NOMO-1 treated with dmso at 0.1 percent for 144 hours (cell line): ENCODE measurements around the gene C3orf20.

Source experiments
- DNase-seq: peaks from one replicate; lab custom pipeline; 2025; ENCODE audit not compliant: unreplicated experiment; lab: John Stamatoyannopoulos, UW

C3orf20 gene

GRCh38 chr3:14698601-14699244, 23.8 kb downstream of the C3orf20 start:
- DNase-seq: no peak

DNA sequence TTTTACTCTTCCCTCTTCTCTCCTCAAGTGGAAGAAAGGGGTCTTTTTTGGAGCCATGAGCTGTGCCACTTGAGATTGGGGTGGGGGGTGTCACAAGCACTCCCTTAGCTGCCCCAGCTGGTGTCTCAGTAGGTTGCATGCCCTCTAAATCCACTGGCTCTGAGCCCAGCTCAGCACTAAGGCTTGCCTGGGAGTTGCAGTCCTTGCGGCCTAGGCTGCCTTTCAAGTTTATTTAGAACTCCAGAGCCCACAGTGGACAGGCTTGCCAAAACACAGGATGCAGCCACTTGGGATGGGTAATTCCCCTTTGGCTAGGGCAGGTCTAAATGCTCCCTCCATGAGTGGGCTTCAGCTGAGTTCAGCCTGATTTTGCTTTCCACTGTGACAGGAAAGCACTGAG, 24.7 kb downstream of the C3orf20 start:
- no peak for DNase-seq

- no peak for DNase-seq
These were observed 25.9 kb downstream of the C3orf20 start for GRCh38 chr3:14700891-14701290.

DNA sequence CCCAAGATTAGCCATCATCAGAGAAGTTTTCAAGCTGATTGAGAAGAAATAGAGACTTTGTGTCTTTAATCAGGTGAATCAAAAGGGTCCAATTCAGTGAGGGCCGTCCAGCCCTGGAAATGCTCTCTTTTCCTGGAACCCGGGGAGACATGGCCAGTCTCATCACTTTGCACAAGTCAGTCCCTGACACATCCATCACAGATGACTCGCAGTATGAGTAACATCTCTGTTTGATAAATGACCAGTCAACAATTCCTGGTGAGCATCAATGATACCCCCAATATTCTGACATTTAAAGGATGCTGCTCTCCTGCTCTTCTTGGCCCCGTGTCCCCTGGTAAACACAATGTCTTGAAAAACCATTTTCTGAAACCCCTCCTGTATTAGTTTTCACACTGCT, 26.7 kb downstream of the C3orf20 start:
- DNase-seq: no peak

DNA sequence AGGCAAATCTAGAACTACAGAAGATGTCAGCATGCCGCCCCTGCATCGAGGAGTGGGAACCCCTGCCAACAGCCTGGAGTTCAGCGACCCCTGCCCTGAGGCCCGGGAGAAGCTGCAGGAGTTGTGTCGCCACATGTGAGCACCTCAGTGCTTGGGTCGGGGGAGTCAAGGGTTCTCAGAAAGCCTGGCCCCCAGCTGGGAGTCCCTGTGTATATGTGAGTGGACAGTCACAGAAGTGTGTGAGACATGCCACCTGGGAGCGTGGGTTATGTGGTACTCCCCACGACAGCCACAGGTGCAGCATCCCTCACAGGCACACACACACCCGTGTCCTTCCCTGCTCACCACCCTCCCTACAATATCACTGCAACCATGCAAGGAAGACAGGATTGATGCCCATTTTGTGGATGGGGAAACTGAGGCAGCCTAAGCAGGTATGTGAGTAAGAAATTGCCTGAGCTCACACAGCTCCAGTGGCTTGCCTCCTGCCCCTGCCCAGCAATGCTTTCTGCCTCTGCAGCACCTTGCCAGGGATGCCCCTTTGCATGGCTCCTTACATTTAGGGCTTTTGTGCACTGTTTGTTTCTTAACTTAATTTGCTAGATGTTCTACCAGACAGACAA, 28.3 kb downstream of the C3orf20 start:
- DNase-seq: no peak

DNA sequence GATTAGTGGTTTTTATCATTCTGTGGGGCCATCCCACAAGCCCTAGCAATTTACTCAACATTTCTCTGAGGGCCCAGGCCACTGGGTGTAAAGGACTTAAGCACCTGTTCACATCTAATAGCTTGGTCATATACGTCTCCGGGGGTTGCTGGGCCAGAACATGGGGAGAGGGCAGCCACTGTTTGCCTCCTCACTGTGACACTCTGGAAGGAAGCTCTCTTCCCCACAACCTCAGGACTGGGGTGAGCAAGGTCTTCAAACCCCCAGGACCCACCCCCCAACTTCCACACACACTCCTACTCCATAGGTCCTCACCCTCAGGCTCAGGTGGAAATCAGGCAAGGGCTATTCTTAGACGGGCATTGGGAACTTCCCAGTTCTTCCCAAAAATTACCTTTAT, 28.9 kb downstream of the C3orf20 start:
- DNase-seq: no peak

DNA sequence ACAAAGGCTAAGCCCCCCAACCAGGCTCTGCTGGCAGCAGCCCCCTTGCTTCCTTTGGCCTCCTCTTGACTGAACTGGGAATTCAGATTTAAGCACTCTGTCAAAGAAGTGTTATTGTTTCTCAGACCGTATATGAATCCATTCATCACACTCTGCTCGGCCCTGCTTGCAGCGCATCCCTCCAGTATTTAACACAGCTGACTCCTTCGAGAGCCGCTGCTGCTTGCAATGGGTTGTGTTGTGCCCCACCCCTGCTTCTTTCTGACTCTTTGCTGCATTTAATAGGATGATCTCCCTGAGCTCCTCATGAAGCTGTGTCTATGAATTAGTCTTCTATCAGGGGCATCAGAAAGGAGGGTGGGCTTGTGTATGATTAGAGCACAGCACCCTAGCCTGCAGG, 31.2 kb downstream of the C3orf20 start:
- DNase-seq: no peak

DNA sequence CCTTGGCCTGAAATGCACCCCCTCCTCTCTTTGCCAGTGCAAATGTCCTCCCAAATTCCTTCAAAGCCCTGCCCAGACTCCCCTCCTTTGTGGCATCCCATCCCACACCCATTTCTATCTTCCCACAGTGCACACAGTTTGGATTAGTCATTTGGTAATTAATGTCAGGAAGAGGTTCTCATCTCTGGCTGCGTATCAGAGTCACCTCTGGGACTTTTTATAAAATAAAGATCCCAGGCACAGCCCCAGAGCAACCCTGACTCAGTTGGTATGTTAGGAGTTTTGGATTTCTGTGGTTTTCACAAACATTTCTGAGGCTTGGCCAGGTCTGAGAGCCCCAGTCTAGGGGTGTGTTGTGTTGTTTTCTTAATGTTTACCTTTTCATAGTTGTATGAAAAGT, 41.6 kb downstream of the C3orf20 start:
- DNase-seq: no peak

- DNase-seq: no peak
These were observed 42.4 kb downstream of the C3orf20 start for GRCh38 chr3:14717307-14717706.

DNA sequence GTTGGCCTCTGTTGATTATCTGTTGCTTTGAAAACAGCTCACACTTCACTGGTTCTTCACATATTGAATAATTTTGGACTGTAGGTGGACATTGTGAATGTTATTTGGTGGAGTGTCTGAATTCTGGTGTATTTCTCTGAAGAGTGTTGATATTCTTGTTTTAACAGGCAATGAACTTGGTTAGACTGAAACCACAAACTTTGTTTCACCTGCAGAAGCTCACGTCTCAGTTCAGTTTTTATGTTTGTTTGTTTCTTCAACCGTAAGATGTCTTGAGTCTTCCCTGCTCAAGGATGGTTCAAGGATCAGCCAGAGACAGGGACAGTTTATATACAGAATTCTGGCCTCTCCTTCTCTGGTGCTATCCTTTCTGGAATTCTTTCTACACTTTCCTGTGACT, 43.6 kb downstream of the C3orf20 start:
- no peak for DNase-seq

DNA sequence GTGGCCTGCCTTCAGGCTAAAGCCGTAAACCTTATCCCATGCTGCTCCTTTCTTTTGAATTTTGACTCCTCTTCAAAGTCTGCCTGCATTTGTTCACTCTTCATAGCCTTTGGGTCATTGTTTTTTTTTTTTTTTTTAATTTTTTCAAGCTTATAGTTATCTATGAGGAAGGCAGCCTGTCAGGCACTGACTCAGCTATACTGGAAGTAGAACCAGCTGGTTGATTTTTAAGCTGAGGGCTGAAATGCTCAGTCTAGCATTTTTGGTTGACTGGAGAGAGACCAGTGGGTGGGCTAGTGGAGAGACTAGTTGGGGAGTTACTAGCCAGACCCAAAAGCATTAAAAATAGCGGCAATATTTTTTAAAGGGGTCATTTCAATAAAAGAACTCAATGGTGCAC, 44.1 kb downstream of the C3orf20 start:
- no peak for DNase-seq

DNA sequence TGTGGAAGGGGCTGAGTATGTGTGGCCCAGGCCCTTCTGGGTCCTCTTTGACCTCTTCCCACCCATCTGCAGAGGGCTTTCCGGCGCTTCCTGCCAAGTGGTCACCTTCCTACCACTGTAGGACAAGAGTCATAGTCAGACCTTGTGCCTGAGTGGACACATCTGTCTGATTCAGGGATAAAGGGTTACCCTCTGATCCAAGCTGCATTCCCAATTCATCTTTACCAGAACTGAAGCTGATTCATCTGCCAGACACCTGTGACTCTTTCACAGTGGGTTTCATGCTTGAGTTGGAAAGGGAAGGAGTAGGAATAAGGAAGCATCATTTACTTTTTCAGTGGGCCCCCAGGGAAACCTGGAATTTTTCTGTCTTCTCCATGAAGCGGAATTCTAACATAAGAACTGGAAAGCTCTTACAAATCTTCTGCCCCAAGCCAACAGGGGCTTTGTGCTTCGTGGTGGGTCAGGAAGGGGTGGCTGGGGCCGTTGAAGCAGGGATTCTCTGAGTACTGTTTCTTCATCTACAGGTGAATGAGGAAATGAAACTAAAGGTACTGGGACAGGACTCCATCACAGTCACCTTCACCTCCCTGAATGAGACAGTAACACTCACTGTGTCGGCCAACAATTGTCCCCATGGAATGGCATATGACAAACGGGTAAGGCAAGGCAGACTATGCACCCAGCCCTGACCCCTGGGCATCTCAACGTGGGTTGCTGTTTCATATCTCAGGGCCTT, 46.4 kb downstream of the C3orf20 start:
- DNase-seq: no peak

DNA sequence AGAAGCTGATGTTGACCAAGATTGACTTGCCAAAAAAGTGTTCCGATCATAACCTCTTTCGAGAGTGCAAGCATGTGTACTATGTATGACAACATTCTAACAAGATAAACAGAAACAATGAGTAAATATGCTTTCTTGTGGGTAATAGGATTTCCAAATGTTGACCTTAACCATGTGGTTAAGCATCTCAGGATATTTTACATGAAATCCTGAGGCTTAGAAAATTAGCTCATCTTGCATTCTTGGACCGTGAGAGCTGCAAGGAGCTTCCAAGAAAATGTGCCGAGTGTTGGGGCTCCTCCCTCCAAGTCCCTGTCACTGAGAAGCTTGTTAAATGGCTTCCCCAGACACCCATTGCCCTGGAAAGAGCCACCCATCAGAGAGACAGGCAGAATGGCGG, 50.1 kb downstream of the C3orf20 start:
- no peak for DNase-seq

DNA sequence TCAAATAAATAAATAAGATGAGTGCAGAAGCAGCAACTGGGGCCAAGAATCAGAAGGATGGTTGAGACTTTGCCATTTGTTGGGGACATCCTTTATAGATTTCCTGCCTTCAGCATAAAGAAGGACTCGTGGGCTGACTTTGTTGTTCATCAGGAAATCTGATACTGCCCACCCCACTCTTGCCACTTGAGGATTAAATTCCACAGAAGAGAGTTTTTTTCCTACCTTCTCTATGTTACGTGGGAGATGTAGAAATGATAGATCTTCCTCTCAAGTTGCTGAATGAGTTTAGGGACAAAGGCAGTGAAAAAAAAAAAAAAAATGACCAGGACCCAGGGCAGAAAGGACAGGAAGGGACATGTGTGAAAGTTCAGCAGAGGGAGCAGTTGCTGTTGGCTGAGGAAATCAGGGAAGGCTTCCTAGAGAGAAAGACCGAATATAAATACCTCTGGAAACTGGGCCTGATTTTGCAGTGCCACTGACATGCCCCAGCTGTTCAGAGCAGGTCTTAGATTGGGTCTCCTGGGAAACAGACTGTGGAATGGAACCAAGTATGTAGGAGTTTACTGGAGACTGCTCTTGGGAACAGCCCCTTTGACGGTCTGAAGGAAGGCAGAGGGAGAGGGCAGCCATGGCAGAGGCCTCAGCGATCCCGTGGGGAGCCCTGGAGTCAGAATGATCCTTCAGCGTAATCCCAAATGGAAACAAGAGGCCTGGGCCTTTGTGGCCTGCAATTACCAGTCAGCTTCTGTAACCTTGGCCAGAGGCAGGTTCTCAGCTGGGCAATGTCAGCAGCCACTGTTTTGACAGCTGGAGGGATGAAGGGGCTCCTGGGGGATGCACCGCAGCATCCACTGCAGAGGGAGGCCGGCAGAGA, 50.9 kb downstream of the C3orf20 start:
- DNase-seq: no peak

DNA sequence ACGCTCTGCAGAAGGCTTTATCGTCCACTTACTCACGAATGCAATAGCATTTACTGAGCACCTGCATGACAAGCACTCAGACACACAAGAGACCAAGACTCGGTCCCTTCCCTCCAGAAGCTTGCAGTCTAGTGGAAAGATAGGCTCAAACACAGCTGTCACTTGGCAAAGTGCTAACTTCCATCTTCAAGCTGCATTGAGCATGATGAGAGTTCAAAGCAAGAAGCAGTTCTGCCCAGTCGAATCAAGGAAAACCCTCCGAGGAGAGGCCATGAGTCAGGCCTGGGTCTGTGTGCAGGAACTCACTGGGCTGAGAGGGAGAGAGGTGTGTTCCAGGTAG, 51.5 kb downstream of the C3orf20 start:
- no peak for DNase-seq

DNA sequence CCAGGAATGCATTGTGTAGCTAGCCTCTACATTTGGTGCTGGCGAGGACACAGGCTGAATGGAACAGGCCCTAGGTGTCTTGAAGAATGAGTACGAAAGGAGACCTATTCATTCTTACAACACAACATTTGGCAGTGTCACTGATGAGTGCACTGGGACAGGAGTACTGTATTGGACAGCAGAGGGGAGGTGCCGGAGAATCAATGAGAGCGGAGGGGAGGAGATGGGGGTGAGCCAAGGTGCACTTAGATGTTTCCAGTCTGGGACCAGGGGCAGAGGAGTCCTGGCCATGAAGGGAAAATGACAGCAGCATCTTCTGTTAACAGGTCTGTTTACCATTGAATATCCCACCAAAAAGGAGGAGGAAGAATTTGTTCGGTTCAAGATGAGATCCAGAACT, 53.2 kb downstream of the C3orf20 start:
- DNase-seq: no peak

- no peak for DNase-seq
These were observed 55.9 kb downstream of the C3orf20 start for GRCh38 chr3:14730703-14731382.

- no peak for DNase-seq
These were observed 66.0 kb downstream of the C3orf20 start for GRCh38 chr3:14740983-14741382.

DNA sequence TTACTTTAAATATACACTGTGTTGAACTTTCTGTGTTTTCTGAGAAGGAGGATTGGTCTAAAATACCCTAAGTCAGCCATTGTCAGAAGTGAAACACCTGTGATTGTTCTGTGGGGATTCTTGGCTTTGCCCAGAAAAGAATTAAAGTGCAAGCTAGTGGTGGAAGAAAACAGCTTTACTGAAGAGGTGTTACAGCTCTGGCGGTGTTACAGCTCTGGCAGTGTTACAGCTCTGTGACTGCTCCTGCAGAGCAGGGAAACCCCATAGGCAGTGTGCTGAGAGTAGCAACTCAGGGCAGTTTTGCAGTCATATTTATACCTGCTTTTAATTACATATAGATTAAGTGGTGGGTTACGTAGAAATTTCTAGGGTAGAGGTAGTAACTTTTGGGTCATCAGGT, 66.6 kb downstream of the C3orf20 start:
- DNase-seq: no peak

GRCh38 chr3:14744556-14744955, 69.6 kb downstream of the C3orf20 start:
- no peak for DNase-seq

GRCh38 chr3:14750650-14751049, 75.7 kb downstream of the C3orf20 start:
- no peak for DNase-seq
